Measurements from ENCODE around the gene C16orf78. TPM values are rescaled to one million over a fixed set of nuclear protein-coding genes. Genes with fewer than 3 reads are reported as not detected.

Gene C16orf78
- total RNA-seq, 1 donor from 2014 or later = not detected

- DNase-seq (ENCODE audit: low read depth in 2 of 2) = no peak
Measured at GRCh38 chr16:49382916-49383315, 9.3 kb downstream of the C16orf78 start.

GRCh38 chr16:49395021-49395420 is 21.4 kb downstream of the C16orf78 start:
- no peak for DNase-seq (ENCODE audit: low read depth in 2 of 2)

GRCh38 chr16:49396206-49396720 is 22.7 kb downstream of the C16orf78 start:
- DNase-seq (ENCODE audit: low read depth in 2 of 2) = no peak

- no peak for DNase-seq (ENCODE audit: low read depth in 2 of 2)
Measured at GRCh38 chr16:49398761-49399160, 25.2 kb downstream of the C16orf78 start.

GRCh38 chr16:49399594-49400364 is 26.2 kb downstream of the C16orf78 start:
- no peak for DNase-seq (ENCODE audit: low read depth in 2 of 2)

GRCh38 chr16:49400611-49401010 is 27.0 kb downstream of the C16orf78 start:
- no peak for DNase-seq (ENCODE audit: low read depth in 2 of 2)

GRCh38 chr16:49405123-49405522 is 31.5 kb downstream of the C16orf78 start:
- DNase-seq (ENCODE audit: low read depth in 2 of 2) = no peak

GRCh38 chr16:49405530-49405929 is 31.9 kb downstream of the C16orf78 start:
- no peak for DNase-seq (ENCODE audit: low read depth in 2 of 2)

- peak; percentile 68 to 77 for DNase-seq (ENCODE audit: low read depth in 2 of 2)
Measured at GRCh38 chr16:49407873-49408550, 34.4 kb downstream of the C16orf78 start.

- no peak for DNase-seq (ENCODE audit: low read depth in 2 of 2)
Measured at GRCh38 chr16:49409121-49409520, 35.5 kb downstream of the C16orf78 start.

GRCh38 chr16:49410226-49410625 is 36.6 kb downstream of the C16orf78 start:
- no peak for DNase-seq (ENCODE audit: low read depth in 2 of 2)

- no peak for DNase-seq (ENCODE audit: low read depth in 2 of 2)
Measured at GRCh38 chr16:49411121-49411970, 37.7 kb downstream of the C16orf78 start.

- DNase-seq (ENCODE audit: low read depth in 2 of 2) = no peak
Measured at GRCh38 chr16:49414671-49415070, 41.1 kb downstream of the C16orf78 start.

- no peak for DNase-seq (ENCODE audit: low read depth in 2 of 2)
Measured at GRCh38 chr16:49415083-49415482, 41.5 kb downstream of the C16orf78 start.

- DNase-seq (ENCODE audit: low read depth in 2 of 2) = no peak
Measured at GRCh38 chr16:49416001-49416675, 42.5 kb downstream of the C16orf78 start.

- DNase-seq (ENCODE audit: low read depth in 2 of 2) = no peak
Measured at GRCh38 chr16:49417354-49417753, 43.8 kb downstream of the C16orf78 start.

GRCh38 chr16:49419006-49419405 is 45.4 kb downstream of the C16orf78 start:
- DNase-seq (ENCODE audit: low read depth in 2 of 2) = no peak

- no peak for DNase-seq (ENCODE audit: low read depth in 2 of 2)
Measured at GRCh38 chr16:49419862-49420261, 46.3 kb downstream of the C16orf78 start.

GRCh38 chr16:49422896-49423295 is 49.3 kb downstream of the C16orf78 start:
- DNase-seq (ENCODE audit: low read depth in 2 of 2) = no peak

- DNase-seq (ENCODE audit: low read depth in 2 of 2) = no peak
Measured at GRCh38 chr16:49424961-49425360, 51.4 kb downstream of the C16orf78 start.

GRCh38 chr16:49427771-49428170 is 54.2 kb downstream of the C16orf78 start:
- DNase-seq (ENCODE audit: low read depth in 2 of 2) = no peak
